Measurements from ENCODE around the gene LMO7.

DNA sequence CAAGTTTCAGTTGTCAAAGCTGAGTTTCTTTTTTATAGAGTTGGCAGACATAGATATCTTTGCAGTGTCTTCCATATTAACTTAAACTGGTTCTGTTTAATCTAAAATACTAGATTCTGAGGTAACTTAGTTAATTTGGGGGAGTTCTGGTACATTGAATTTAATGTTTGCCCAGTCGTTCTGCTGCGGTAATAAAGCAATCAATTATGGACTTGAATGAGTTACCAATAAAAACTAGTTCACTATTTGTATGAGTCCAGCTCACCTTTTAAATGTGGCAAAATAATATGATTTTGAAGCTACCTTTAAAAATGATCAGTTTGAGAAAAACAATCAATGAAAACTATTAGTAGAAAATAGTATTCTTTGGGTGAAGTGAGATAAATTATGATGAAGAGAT is 90.2 kb downstream of the LMO7 start:
- no peak for TF ChIP-seq ZBTB21 (CRISPR knock-in tag; IDR thresholded peaks at IDR 0.05; ENCODE audit: borderline replicate concordance)
- TF ChIP-seq, protein P1, sequence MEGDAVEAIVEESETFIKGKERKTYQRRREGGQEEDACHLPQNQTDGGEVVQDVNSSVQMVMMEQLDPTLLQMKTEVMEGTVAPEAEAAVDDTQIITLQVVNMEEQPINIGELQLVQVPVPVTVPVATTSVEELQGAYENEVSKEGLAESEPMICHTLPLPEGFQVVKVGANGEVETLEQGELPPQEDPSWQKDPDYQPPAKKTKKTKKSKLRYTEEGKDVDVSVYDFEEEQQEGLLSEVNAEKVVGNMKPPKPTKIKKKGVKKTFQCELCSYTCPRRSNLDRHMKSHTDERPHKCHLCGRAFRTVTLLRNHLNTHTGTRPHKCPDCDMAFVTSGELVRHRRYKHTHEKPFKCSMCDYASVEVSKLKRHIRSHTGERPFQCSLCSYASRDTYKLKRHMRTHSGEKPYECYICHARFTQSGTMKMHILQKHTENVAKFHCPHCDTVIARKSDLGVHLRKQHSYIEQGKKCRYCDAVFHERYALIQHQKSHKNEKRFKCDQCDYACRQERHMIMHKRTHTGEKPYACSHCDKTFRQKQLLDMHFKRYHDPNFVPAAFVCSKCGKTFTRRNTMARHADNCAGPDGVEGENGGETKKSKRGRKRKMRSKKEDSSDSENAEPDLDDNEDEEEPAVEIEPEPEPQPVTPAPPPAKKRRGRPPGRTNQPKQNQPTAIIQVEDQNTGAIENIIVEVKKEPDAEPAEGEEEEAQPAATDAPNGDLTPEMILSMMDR (IDR thresholded peaks at IDR 0.05): no peak
- TF ChIP-seq, protein P2, sequence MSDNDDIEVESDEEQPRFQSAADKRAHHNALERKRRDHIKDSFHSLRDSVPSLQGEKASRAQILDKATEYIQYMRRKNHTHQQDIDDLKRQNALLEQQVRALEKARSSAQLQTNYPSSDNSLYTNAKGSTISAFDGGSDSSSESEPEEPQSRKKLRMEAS (CRISPR knock-in tag; IDR thresholded peaks at IDR 0.05): no peak
- no peak for TF ChIP-seq FOXJ3 (CRISPR knock-in tag; IDR thresholded peaks at IDR 0.05; ENCODE audit: borderline replicate concordance)
- no peak for TF ChIP-seq ELF4 (CRISPR knock-in tag; IDR thresholded peaks at IDR 0.05; ENCODE audit: low read depth)
- no peak for TF ChIP-seq CREB1 (CRISPR knock-in tag; IDR thresholded peaks at IDR 0.05)
- TF ChIP-seq, protein P3, sequence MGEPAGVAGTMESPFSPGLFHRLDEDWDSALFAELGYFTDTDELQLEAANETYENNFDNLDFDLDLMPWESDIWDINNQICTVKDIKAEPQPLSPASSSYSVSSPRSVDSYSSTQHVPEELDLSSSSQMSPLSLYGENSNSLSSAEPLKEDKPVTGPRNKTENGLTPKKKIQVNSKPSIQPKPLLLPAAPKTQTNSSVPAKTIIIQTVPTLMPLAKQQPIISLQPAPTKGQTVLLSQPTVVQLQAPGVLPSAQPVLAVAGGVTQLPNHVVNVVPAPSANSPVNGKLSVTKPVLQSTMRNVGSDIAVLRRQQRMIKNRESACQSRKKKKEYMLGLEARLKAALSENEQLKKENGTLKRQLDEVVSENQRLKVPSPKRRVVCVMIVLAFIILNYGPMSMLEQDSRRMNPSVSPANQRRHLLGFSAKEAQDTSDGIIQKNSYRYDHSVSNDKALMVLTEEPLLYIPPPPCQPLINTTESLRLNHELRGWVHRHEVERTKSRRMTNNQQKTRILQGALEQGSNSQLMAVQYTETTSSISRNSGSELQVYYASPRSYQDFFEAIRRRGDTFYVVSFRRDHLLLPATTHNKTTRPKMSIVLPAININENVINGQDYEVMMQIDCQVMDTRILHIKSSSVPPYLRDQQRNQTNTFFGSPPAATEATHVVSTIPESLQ (CRISPR knock-in tag; IDR thresholded peaks at IDR 0.05): no peak

Measured in WTC11 (cell line).